Sciatic nerve (tissue), 2 donors: ENCODE results near the gene PSORS1C1. TPM values are rescaled to one million over a fixed set of nuclear protein-coding genes. Genes with fewer than 3 reads are reported as not detected.
"Not testable (repeated sequence)": the region's sequence is repeated elsewhere in the genome, so short reads cannot be mapped to it uniquely, and the experiment has no call there.

ENCODE experiments used
- ATAC-seq: fragments of 200-7000 bp; cut with Tn5 transposase; one replicate; pipeline ENCODE4 v1.9.1; 2020; ENCODE audit warnings: mild to moderate bottlenecking, moderate library complexity
- DNase-seq: peaks from one replicate; pipeline ENCODE4 v3.0.0-alpha.2; 2020; ENCODE audit warnings: low spot score
- intact Hi-C: fragments of 100-400 bp; cut with DNase I; formaldehyde crosslinking; loops from one replicate; pipeline ENCODE4 v1.14.2; 2022
- total RNA-seq: library from RNA; stranded (reverse); fragmentation: NEBNext Ultra II Directional; extraction: Animal tissue kit (Norgen Biotek cat#: 25700); gene quantifications from one replicate; pipeline ENCODE4 v1.2.1, GENCODE V29; 2021
- donor health status: DM: no; HTN: no; CAD: no.
- donor health status: DM: no; HTN: no; CAD: no.

Gene PSORS1C1
- total RNA-seq, 1 donor from 2014 or later: 0.62 TPM

GRCh38 chr6:31144970-31145340, 30.4 kb downstream of the PSORS1C1 start:
- DNase-seq (no peak), ATAC-seq (no peak)
- intact Hi-C loops: no loop called here

GRCh38 chr6:31145386-31145785, 30.8 kb downstream of the PSORS1C1 start:
- DNase-seq: no peak
- ATAC-seq: no peak
- intact Hi-C loops: no loop called here

- ATAC-seq (no peak), DNase-seq (no peak)
- intact Hi-C loops: no loop called here
Observed at GRCh38 chr6:31149827-31150447, 35.3 kb downstream of the PSORS1C1 start.

- DNase-seq: no peak
- intact Hi-C loops: no loop called here
- no peak for ATAC-seq
Observed at GRCh38 chr6:31152781-31153180, 38.2 kb downstream of the PSORS1C1 start.

- DNase-seq: no peak
- intact Hi-C loops: no loop called here
- no peak for ATAC-seq
Observed at GRCh38 chr6:31154436-31154835, 39.8 kb downstream of the PSORS1C1 start.

- intact Hi-C loops: no loop called here
- no peak for ATAC-seq
- DNase-seq: no peak
Observed at GRCh38 chr6:31156641-31157040, 42.0 kb downstream of the PSORS1C1 start.

- DNase-seq: no peak
- intact Hi-C loops: no loop called here
- ATAC-seq: no peak
Observed at GRCh38 chr6:31157513-31158139, 43.0 kb downstream of the PSORS1C1 start, which contains the start of gene CCHCR1. Gene CCHCR1, minus strand, starts transcription at chr6:31157802. Its CDS starts 202 bp downstream, at chr6:31157600.

- intact Hi-C loops: no loop called here
- peak; percentile 100 for DNase-seq
- peak; percentile 99 for ATAC-seq
Observed at GRCh38 chr6:31158140-31158862, 43.7 kb downstream of the PSORS1C1 start, which contains the start of gene TCF19. Gene TCF19, plus strand, starts transcription at chr6:31158589. Its CDS starts 881 bp downstream, at chr6:31159470.

GRCh38 chr6:31158863-31159855, 44.6 kb downstream of the PSORS1C1 start:
- ATAC-seq: no peak
- intact Hi-C loops: no loop called here
- no peak for DNase-seq

- intact Hi-C loops: no loop called here
- DNase-seq: no peak
- no peak for ATAC-seq
Observed at GRCh38 chr6:31161216-31162126, 46.9 kb downstream of the PSORS1C1 start.

GRCh38 chr6:31162463-31163165, 48.0 kb downstream of the PSORS1C1 start:
- DNase-seq (no peak), ATAC-seq (no peak)
- intact Hi-C loops: no loop called here

GRCh38 chr6:31163922-31164321, 49.3 kb downstream of the PSORS1C1 start:
- DNase-seq (no peak), ATAC-seq (no peak)
- intact Hi-C loops: no loop called here

GRCh38 chr6:31164475-31165063, 50.0 kb downstream of the PSORS1C1 start:
- intact Hi-C loops, DNase-seq, ATAC-seq: not testable (repeated sequence)

GRCh38 chr6:31165064-31165832, 50.6 kb downstream of the PSORS1C1 start:
- ATAC-seq, intact Hi-C loops, DNase-seq: not testable (repeated sequence)

- ATAC-seq (no peak), DNase-seq (no peak)
- intact Hi-C loops: no loop called here
Observed at GRCh38 chr6:31165986-31166385, 51.4 kb downstream of the PSORS1C1 start.

GRCh38 chr6:31168606-31169005, 54.0 kb downstream of the PSORS1C1 start:
- no peak for DNase-seq
- intact Hi-C loops: no loop called here
- ATAC-seq: no peak
